Measurements from ENCODE around the gene NELL1.

DNA sequence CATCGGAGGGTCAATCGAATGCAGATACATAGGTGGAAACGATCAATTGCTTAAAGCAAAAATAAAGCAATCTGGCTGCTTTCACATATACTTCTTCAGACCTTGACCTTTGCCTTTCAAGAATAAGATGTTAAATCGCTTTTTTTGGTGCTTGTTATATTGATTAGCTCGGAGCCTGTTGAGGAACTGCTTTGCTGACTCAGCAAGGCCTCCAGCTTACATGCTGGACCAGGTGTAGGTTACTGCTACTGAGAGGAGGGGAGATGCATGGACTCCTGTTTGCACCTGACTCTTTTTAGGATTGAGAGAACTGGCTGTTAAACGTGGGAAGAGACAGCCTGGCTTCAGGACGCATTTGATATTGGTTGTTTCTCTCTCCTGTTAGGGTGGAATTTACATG, 31.3 kb upstream of the NELL1 start:
- TF ChIP-seq POLR2AphosphoS5 (IDR thresholded peaks at IDR 0.05; ENCODE audit: low read depth, low read length) = no peak
- TF ChIP-seq FOXP2 (optimal IDR thresholded peaks at IDR 0.05; ENCODE audit: borderline replicate concordance, extremely low read depth, extremely low read length, insufficient read depth) = no peak
- TF ChIP-seq, protein P1, sequence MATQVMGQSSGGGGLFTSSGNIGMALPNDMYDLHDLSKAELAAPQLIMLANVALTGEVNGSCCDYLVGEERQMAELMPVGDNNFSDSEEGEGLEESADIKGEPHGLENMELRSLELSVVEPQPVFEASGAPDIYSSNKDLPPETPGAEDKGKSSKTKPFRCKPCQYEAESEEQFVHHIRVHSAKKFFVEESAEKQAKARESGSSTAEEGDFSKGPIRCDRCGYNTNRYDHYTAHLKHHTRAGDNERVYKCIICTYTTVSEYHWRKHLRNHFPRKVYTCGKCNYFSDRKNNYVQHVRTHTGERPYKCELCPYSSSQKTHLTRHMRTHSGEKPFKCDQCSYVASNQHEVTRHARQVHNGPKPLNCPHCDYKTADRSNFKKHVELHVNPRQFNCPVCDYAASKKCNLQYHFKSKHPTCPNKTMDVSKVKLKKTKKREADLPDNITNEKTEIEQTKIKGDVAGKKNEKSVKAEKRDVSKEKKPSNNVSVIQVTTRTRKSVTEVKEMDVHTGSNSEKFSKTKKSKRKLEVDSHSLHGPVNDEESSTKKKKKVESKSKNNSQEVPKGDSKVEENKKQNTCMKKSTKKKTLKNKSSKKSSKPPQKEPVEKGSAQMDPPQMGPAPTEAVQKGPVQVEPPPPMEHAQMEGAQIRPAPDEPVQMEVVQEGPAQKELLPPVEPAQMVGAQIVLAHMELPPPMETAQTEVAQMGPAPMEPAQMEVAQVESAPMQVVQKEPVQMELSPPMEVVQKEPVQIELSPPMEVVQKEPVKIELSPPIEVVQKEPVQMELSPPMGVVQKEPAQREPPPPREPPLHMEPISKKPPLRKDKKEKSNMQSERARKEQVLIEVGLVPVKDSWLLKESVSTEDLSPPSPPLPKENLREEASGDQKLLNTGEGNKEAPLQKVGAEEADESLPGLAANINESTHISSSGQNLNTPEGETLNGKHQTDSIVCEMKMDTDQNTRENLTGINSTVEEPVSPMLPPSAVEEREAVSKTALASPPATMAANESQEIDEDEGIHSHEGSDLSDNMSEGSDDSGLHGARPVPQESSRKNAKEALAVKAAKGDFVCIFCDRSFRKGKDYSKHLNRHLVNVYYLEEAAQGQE (IDR thresholded peaks at IDR 0.05; ENCODE audit: insufficient read depth in 1 of 2, low read depth in 2 of 2, low read length in 2 of 2) = no peak
- TF ChIP-seq TAF1 (IDR thresholded peaks at IDR 0.05; ENCODE audit: borderline replicate concordance, insufficient read depth, low read length) = no peak
